HG03442 (cell line): ENCODE data around the gene PDE8B.

Experiments
- ATAC-seq: cut with Tn5 transposase; IDR thresholded peaks from one replicate; pipeline ENCODE4 v1.9.1; 2021; ENCODE audit warnings: mild to moderate bottlenecking, moderate library complexity; ENCODE audit not compliant: unreplicated experiment

The PDE8B gene

DNA sequence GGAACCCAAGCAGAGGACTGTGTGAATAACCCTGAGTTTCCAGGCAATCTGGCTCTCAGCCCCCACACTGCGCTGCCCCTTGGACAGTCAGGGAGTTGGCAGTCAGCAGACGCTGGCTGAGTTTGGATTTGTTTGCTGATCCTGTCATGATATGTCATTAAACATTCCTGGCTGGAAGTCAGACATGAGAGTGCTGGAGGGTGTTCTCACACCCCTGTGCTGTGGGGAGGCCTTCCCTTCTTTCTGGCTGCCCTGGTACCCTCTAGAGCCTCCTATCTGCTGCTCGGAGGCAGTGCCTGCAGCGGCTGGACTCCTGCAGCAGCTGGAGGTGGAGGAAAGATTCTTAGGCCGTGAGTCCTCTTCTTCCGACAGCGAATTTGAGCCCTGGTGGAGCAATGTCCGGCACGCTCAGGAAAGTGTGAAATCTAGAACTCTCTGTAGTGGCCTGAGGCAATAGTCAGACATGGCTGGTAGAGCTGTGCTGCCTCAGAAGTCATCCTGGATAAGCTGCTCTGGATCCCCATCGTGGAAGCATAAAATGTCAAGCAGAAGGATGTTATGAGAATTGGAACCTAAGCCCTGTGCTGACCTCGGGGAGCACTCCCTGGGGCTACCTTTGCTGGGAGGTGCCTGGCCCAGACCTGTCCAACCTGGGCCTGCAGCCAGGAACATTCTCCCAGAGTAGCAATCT lies 72.0 kb downstream of the PDE8B start:
- no peak for ATAC-seq

DNA sequence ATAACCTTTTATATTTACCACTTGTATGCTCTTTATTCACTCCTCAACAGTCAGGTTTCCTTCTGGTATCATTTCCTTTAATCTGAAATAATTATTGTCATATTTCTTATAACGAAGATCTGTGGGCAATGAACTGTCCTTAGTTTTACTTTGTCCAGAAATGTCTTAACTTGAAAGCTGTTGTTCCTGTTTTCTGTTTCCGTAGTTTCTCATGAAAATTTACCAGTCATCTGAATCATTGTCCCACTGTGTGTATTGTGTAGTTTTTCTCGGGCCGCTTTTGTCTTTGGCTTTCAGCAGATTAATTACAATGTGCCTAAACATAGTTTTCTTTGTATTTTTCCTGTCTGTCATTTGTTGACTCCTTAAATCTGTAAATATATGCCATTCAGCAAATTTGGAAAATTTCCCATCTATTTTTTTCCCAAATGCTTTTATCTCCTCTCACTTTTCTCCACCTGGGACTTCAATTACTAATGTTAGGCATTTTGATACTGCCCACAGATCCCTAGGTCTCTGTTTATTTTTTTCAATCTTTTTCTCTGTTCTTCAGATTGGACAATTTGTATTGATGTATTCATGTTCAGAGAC lies 74.9 kb downstream of the PDE8B start:
- no peak for ATAC-seq

DNA sequence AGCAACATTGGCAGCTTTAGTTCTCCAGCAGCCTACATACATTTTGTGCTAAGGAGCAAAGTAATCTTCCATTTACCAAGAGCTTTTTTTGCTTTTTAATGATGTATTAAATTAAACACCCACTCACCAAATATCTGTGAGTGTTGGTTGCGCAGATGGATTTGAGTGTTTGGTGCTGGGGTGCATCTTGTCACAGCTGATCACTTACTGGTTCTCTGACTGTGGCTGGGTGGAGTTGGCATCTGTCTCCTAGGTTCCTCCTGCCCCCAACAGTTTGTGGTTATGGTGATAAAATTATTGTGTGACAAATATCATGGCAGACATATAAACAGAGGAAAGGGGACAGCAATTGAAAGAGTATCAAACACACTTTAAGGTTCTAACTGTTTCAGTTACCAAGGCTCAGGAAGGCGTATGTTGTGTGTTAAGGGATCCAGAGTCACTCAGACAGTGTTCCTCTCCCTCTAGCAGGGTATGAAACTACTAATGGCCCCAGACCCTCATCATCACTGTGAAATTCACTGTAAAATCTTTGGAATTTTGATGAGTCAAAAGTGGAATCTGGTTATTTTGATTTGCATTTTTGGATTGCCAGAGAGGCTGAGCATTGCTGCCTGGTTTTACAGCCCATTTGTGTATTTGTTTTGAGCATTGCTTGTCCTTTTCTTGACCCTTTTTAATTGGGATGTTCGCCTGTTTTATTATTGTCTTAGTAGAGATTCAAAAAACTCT lies 81.7 kb downstream of the PDE8B start:
- ATAC-seq, result no peak

DNA sequence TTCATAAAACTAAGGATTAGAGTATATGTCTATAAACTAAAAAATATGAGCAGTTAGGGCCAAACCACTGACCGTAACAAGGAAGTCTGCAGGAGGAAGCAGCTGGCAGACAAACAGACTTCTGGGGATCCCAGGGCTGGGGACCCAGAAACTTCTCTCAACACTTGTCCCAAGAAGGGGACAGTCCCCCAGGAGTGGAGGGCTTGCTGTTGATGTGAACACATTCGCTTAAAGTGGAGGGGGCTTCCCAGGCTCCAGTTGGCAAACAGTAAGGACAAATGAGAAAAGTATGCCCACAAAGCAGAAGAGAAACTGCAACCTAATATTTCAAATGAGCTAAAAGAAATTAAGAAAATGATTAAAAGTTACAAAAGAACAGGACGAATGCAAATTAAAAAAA lies 83.7 kb downstream of the PDE8B start:
- no peak for ATAC-seq

DNA sequence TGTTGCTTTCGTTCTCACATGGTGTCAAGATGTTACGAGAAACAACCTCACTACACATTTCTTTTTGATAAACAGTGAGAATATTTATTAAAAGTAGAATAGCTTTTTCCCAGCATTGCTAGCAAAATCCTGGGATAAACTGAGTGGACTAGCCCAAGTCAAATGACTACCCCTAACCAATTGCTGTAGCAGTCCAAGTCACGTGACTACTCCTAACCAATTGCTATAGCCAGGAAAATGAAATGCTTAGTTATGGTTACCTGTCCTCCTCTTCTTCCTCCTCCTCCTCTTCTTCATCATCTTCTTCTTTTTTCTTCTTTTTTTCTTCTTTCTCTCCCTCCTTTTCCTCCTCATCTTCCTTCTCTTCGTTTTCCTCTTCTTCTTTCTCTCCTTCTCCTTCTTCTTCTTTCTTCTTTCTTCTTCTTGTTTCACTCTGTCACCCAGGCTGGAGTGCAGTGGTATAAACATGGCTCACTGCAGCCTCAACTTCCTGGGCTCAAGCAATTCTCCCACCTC lies 85.4 kb downstream of the PDE8B start:
- ATAC-seq, result no peak

DNA sequence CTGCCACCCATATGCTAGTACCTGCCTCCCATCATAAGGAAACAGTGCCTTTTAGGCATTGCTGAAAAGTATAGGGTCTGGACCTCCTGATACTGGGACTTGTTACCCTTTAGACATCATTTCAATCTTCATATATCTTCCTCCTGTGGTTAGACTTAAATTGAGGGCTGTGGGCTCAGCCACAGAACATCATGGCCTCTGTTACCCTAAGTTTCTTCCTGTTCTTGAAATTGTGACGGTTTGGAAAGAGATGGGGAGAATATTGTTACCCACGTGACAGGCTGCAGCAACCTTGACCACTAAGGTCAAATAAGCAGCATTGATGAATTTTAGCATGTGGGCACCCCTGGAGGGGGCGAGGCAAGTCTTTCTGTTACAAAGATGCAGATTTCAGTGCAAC lies 87.7 kb downstream of the PDE8B start:
- ATAC-seq, result no peak

DNA sequence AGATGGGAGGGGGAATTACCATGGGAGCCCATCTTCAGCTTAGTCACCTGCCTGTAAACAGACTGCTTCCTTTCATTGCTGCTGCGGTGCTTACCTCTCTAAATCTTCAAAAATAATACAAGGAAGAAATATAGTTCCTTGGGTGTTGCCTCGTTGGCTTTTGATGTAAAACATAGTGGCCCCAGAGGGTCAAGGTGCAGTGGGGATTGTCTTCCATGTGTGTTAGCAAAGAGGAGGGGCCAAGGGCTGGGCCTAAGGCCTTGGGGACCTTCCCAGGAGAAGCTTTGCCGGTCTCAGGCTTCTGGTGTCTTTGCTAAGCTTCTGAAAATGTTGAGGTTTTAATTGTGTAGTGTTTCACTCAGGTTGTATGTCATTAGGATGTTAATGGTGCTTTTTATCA lies 90.0 kb downstream of the PDE8B start:
- no peak for ATAC-seq

DNA sequence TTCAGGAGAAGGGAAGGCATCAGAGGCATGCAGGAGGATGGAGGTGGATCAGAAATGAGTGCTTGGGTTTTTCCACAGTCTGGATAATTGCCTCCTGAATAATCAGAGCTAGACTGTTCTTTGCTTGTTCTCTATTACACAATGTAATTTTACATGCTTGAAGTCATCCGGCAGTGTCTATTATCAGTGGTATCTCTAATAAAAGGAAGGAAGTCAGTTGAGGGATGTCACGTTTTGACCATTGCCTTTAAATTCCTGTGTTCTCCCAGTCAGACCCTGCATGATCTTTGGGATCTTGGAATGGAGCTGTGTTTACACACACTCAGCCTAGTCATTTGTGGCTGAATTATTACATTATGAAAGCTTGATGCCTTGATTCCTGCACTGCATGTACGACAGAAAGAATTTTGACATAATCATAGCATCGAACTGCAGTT lies 91.0 kb downstream of the PDE8B start:
- no peak for ATAC-seq

DNA sequence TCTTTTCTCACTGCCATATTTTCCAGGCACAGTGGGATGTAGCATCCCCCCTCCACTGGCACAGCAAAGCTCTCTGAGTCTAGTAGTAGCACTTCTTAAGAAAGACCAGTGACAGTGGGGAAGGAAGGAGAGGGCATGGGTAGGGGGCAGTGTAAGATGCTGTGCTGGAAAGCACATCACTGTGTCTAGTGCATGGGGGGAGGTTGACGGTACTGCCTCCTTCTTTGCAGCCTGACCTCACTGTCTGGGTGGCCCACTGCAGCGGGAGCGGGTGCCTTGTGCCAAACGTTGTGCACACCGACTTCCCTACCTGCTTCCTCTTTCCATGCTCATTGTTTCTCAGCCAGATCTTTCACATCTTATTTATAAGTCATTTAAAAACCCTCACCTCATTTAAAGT lies 91.8 kb downstream of the PDE8B start:
- ATAC-seq, result no peak

DNA sequence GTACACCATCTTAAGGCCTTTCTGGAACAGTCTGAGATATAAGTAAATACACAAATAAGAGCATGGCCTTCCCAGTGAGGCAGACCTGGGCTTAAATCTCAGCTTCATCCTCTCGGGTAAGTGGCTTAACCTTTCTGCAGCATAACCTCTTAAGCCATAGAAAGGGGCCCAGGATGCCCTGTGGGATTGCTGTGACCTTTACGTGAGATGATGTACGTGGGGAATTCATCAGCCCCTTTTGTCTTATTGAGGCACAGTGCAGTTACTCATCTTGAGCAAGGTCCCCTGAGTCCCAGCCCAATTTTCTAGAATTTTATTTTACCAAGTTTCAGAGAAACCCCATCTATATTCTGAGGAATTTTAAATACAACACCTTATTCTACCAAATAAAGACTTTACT lies 92.2 kb downstream of the PDE8B start:
- ATAC-seq, result no peak

DNA sequence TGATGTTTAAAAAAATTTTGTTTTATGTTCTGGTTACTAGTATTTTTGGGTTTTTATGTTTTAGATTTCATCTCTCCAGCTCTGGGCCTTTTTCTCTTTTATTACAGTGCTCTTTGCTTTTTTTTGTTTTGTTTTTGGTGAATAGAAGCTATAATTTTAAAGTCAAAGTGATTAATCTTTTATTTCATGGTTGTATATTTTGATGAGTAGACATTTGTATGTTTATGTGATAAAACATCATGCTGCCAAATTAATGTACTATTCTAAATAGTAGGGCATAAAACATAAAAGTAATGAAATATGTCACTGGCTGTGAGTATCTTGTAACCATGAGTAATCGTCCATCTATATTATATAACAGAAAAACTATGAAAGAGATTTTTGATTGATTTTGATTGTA lies 93.9 kb downstream of the PDE8B start:
- ATAC-seq, result no peak

DNA sequence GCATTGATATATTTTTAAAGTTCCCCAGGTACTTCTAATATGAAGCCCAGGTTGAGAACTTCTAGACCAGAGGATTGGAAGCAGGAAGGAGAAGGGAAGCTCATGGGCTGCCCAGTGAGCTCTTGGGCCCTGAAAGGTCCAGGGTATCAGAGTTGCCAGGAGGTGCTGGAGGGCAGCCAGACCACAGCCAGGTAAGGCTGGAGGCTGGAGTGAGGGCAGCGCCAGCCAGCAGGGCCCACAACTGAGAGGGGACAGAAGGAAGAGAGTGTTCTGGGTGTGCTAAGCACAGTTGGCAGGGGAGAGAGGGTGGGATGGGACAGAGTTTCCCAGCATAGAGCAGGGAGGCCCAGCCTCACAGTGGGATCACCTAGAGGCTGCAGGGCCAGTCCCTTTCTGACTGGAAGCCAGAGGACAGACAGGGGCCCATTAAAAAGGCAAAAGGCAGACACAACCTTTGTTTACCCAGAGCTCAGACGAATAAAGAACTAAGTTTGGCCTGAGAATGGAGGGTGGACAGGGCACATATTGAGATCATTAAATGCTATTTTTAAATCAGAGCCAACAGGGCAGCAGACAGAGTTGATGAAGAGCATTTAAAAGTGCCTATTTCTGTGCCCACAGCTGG lies 94.9 kb downstream of the PDE8B start:
- ATAC-seq, result no peak

DNA sequence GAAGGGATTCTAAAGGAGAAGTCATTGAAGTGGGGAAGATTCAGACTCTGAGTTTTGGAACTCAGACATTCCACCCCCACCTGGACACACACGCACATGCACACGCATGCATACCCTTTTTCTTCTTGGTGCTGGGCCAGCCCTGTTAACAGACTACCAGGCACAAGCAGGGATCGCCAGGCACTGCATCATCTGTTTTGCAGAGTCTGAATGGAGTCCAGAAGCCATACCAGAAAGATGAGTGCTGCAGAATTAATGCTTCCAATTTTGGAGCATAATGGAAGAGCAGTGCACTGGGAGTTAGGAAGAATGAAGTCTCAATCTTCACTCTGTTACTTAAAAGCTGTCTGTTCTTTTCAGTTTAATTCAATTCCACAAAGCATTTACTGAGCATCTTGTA lies 95.5 kb downstream of the PDE8B start:
- no peak for ATAC-seq

DNA sequence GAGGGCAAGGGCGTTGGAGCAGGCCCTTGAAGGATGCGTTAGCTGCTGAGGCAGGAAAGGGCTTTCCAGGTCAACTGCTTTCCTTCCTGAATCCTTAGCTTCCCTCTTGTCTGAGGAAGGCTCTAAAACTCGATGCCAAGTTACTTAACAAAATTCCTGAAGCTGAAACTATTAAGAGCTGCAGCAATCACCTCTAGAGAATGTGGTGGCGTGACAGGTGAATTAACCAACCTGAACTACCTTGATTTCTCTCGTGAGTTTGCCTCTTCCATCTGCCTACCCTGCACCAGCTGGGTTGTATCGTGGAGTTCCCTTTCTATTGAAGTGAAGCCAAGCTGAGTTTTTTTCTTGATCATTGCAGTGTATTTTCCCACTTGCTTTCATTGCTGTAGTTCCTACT lies 96.1 kb downstream of the PDE8B start:
- no peak for ATAC-seq

DNA sequence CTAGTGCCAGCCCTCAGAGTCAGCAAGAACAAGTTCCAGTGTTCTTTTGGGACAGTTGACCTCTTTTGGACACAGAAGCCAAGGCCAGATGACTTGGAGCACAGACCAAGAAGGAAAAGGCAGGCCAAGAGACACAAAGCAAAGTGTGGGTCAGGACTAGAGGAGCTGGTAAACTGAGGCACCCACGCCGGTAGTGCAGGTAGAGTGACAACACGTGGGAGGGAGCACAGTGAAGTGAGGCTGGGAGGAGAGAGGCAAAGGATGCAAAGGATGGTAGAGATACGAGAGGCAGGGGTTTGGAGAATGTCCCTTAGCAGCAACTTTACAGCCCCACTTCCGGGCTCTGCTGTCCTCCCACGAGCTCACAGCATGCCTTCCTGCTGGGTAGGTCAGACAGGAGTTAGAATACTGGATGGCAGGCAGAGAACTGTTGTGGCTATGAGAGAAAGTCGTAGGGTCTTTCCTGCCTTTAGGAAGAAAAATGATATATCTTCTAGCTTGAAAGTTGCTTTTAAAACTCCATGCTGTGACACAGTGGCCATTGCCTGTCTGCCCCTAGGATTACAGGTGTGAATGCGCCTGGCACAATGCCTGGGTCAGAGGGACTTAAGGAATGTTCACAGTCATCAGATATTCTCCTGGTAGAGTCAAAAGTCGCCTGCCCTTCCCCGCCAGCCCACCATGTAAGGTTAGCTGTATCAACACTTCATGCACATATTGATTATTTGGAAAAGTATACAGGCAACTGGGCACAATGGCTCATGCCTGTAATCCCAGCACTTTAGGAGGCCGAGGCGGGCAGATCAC lies 97.9 kb downstream of the PDE8B start:
- ATAC-seq, result no peak

DNA sequence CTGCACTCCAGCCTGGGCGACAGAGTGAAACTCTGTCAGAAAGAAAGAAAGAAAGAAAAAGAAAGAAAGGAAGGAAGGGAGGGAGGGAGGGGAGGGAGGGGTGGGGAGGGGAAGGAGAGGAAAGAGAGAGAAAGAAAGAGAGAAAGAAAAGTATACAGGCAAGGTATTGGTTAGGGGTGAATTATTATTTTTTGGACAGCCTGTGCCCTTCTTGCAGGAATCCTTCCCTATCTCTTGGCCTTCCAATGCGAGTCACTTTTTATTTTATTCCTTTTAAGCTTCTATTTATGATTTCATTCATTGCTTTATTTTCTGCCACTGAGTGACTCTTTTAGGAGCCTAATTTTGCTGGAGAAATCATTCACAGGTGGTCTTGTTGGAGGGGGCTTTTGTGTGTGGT lies 98.7 kb downstream of the PDE8B start:
- ATAC-seq, result no peak

DNA sequence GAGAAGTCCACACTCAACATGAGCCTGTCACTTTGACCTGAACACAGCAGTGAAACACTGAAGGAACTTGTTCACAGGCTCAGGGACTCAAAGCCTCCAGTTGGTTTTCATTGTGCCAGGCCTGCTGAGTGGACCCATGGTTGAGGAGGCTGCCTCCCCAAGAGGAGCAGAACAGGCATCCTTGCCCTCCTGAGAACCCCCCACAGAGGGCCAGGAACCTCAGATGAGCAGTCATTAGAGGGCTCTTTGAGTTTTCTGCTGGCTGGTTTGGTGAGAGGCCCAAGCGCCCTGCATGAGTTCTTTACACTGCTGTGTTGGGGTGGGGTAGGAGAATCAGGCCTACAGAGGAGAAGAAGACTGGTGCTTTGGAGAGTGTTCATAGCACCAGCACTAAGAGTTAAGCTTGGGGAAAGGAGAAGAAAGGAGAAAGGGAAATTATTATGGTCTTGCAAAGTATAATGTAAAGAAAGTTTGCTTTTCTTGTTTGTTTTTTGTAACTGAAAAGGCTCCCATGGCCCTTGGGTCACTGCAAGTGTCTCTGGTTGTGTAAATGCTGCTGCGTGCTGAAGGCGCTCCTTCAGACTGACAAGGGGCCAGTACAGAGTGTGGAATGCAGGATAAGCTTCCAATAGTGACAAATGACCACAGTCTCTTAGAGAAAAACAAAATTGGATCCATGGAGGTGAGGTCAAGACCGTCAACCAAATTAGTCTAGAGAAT lies 100.2 kb downstream of the PDE8B start:
- ATAC-seq, result no peak

DNA sequence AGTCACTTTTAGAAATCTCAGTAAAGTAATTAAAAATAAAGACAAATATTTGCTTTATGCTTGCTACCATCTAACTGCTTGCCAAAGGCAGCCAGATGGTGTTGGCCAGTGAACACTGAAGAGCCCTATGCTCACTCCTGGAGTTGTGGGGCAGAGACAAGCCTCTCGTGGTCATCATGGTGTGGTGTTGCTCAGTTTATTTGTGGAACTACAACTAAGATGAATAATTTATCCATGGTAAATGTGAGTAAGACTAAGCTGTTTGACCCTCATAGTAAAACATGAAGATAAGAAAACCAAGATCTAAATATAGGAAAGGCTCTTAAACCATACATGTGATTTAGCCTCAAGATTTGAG lies 100.7 kb downstream of the PDE8B start:
- ATAC-seq, result no peak

DNA sequence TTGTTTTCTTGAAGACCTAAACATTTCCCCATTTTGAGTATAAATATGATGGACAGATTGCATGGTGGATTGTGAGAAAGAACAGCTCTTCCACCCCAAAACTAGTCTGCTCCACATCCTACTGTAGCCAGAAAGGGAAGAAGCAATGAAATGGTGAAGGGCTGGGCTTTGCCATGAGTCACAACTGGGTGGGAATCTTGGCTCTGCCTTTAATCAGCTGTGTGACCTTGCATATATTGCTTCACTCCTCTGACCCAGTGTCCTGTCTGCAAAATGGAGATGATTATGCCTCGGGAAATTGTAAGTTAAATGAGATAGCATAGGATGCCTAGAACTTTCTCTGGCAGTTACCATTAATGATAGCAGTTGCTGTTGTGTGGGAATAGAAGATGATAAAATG lies 101.9 kb downstream of the PDE8B start:
- no peak for ATAC-seq
